Common myeloid progenitor, CD34-positive (primary cell): ENCODE results near the gene HS3ST1.

Experiments used
- CTCF ChIA-PET: fragments of 350-600 bp; sonication (Branson Sonifier 250); formaldehyde crosslinking; loops from one replicate; lab custom pipeline; 2021; ENCODE audit warnings: antibody characterized with exemption; lab: Charles Lee
- POLR2A ChIA-PET: fragments of 350-600 bp; sonication (Branson Sonifier 250); formaldehyde crosslinking; loops from one replicate; lab custom pipeline; 2021; ENCODE audit warnings: antibody characterized with exemption; lab: Charles Lee
- DNase-seq, 3 donors: peaks; one replicate each; pipeline versions ENCODE4 v3.0.0 to v3.0.0-alpha.2; 2013
- H3K27ac ChIP-seq, 2 experiments: 1 replicate in 1 of 2; 2 replicates in 1 of 2; pipeline ENCODE4 v1.7.0; 2013; ENCODE audit warnings: inconsistent platforms in 2 of 2, low read length in 2 of 2, mild to moderate bottlenecking in 2 of 2, low read depth in 1 of 2, moderate library complexity in 1 of 2; ENCODE audit not compliant: severe bottlenecking in 2 of 2, insufficient read depth in 1 of 2, poor library complexity in 1 of 2
- H3K27me3 ChIP-seq, 5 experiments: replicated peaks in 2 of 5; 1 replicate in 3 of 5; 2 replicates in 2 of 5; pipeline versions ENCODE4 v1.6.1 to v1.7.0; 2013; ENCODE audit warnings: low read length in 4 of 5, mild to moderate bottlenecking in 2 of 5, moderate library complexity in 2 of 5, inconsistent platforms in 1 of 5; ENCODE audit not compliant: insufficient read depth in 5 of 5, control insufficient read depth in 4 of 5
- H3K36me3 ChIP-seq, 4 experiments: 1 replicate in 2 of 4; 2 replicates in 2 of 4; pipeline versions ENCODE4 v1.6.1 to v1.7.0; 2013; ENCODE audit warnings: low read length in 3 of 4, control low read depth in 1 of 4, mild to moderate bottlenecking in 1 of 4; ENCODE audit not compliant: control insufficient read depth in 4 of 4, insufficient read depth in 4 of 4
- H3K4me1 ChIP-seq, 4 experiments: 1 replicate in 3 of 4; 2 replicates in 1 of 4; pipeline versions ENCODE4 v1.6.1 to v1.7.1; 2013; ENCODE audit warnings: low read length in 3 of 4, mild to moderate bottlenecking in 3 of 4, control low read depth in 1 of 4, inconsistent platforms in 1 of 4, moderate library complexity in 1 of 4; ENCODE audit not compliant: control insufficient read depth in 4 of 4, insufficient read depth in 4 of 4; ENCODE audit errors: control extremely low read depth in 1 of 4
- H3K4me3 ChIP-seq, 7 experiments: 1 replicate in 4 of 7; 2 replicates in 3 of 7; pipeline versions ENCODE4 v1.5.1 to v1.7.0; 2013; ENCODE audit warnings: mild to moderate bottlenecking in 7 of 7, low read length in 6 of 7, moderate library complexity in 6 of 7, inconsistent platforms in 2 of 7, low read depth in 2 of 7, control low read depth in 1 of 7; ENCODE audit not compliant: insufficient read depth in 4 of 7, control insufficient read depth in 1 of 7; ENCODE audit errors: extremely low read depth in 1 of 7
- H3K9me3 ChIP-seq, 5 experiments: 1 replicate in 4 of 5; 2 replicates in 1 of 5; pipeline versions ENCODE4 v1.6.1 to v1.7.1; 2013; ENCODE audit warnings: low read length in 4 of 5, mild to moderate bottlenecking in 2 of 5, inconsistent platforms in 1 of 5, low read depth in 1 of 5, moderate library complexity in 1 of 5; ENCODE audit not compliant: control insufficient read depth in 4 of 5, insufficient read depth in 2 of 5; ENCODE audit errors: control extremely low read depth in 1 of 5
- WGBS: methylation state at CpG from one replicate; pipeline ENCODE4 v1.1.5; 2013; ENCODE audit not compliant: insufficient coverage; 5-methylcytosine and 5-hydroxymethylcytosine counted together

HS3ST1 gene

GRCh38 chr4:11428899-11429698 is 405 bp upstream of the HS3ST1 start:
- peak; percentile 63 to 80 (median 74) for DNase-seq
- ChIA-PET POLR2A (interaction anchor here (0.6 kb wide), 1 partner anchor 77 kb away, joined by 3 read pairs; no protein-coding TSS in a partner anchor), CTCF (interaction anchor here (1.2 to 1.5 kb wide), 2 partner anchors 14 to 848 kb away, joined by 3 to 6 read pairs; no protein-coding TSS in a partner anchor)
- peaks cover 0 to 49% (median 20%) of the 10 kb centered on the region in 5 experiments for H3K27me3 ChIP-seq
- H3K4me3 ChIP-seq, result peak overlapping the region; percentile 38 to 77 (median 69)
- under 1% methylated on average over 62 of the region's 64 CpGs for WGBS
- no peak overlapping the region for H3K27ac ChIP-seq
- peaks cover 0 to 29% (median 26%) of the 10 kb centered on the region in 4 experiments for H3K4me1 ChIP-seq
- H3K9me3 ChIP-seq, result no peaks in the 10 kb centered on the region
- H3K36me3 ChIP-seq, result no peaks in the 10 kb centered on the region

GRCh38 chr4:11427121-11427996 is 1.3 kb downstream of the HS3ST1 start:
- peak overlapping the region in 5 of 7 experiments; percentile 60 to 77 (median 70) for H3K4me3 ChIP-seq

GRCh38 chr4:11426731-11427120 is 2.0 kb downstream of the HS3ST1 start:
- H3K27me3 ChIP-seq, result peaks cover 0 to 49% (median 20%) of the 10 kb centered on the region in 5 experiments
- DNase-seq, result no peak
- ChIA-PET CTCF (interaction anchor here (0.8 to 1.6 kb wide), 2 partner anchors 8 to 874 kb away, joined by 3 to 7 read pairs; no protein-coding TSS in a partner anchor), POLR2A (interaction anchor here (0.6 kb wide), 1 partner anchor 10 kb away, joined by 3 read pairs; no protein-coding TSS in a partner anchor)
- peak overlapping the region in 1 of 7 experiments; percentile 75 for H3K4me3 ChIP-seq
- 80% methylated on average over 3 of the region's 10 CpGs for WGBS
- H3K27ac ChIP-seq, result no peak overlapping the region
- H3K4me1 ChIP-seq, result peaks cover 0 to 29% (median 26%) of the 10 kb centered on the region in 4 experiments
- no peaks in the 10 kb centered on the region for H3K36me3 ChIP-seq
- no peaks in the 10 kb centered on the region for H3K9me3 ChIP-seq

More at GRCh38 chr4:11427121-11427996, 1.3 kb downstream of the HS3ST1 start:
- WGBS, result 16% methylated on average over 31 of the region's 45 CpGs
- no peaks in the 10 kb centered on the region for H3K36me3 ChIP-seq
- H3K27me3 ChIP-seq, result peaks cover 0 to 49% (median 20%) of the 10 kb centered on the region in 5 experiments
- no peaks in the 10 kb centered on the region for H3K9me3 ChIP-seq
- POLR2A ChIA-PET, result interaction anchor here (0.6 to 0.7 kb wide), 2 partner anchors 9 to 46 kb away, joined by 3 read pairs; no protein-coding TSS in a partner anchor
- peaks cover 0 to 29% (median 26%) of the 10 kb centered on the region in 4 experiments for H3K4me1 ChIP-seq
- no peak for DNase-seq
- CTCF ChIA-PET, result interaction anchor here (0.8 to 1.6 kb wide), 2 partner anchors 8 to 875 kb away, joined by 3 to 7 read pairs; no protein-coding TSS in a partner anchor
- no peak overlapping the region for H3K27ac ChIP-seq

GRCh38 chr4:11426003-11426402 is 2.7 kb downstream of the HS3ST1 start:
- ChIA-PET CTCF (interaction anchor here (0.8 to 1.6 kb wide), 3 partner anchors 9 to 873 kb away, joined by 3 to 7 read pairs (median 3); no protein-coding TSS in a partner anchor), POLR2A (no interaction called here)

GRCh38 chr4:11424856-11425255 is 3.8 kb downstream of the HS3ST1 start:
- peaks cover 0 to 29% (median 26%) of the 10 kb centered on the region in 4 experiments for H3K4me1 ChIP-seq
- peaks cover 0 to 36% (median 15%) of the 10 kb centered on the region in 5 experiments for H3K27me3 ChIP-seq
- WGBS, result 96% methylated on average over 5 of the region's 5 CpGs
- no peak overlapping the region for H3K4me3 ChIP-seq
- DNase-seq, result no peak
- no peaks in the 10 kb centered on the region for H3K9me3 ChIP-seq
- no peak overlapping the region for H3K27ac ChIP-seq
- ChIA-PET POLR2A (no interaction called here), CTCF (interaction anchor here (0.6 to 1.5 kb wide), 10 partner anchors 8 to 844 kb away, joined by 3 to 7 read pairs (median 4); no protein-coding TSS in a partner anchor)
- H3K36me3 ChIP-seq, result no peaks in the 10 kb centered on the region

More at GRCh38 chr4:11426003-11426402, 2.7 kb downstream of the HS3ST1 start:
- no peak overlapping the region for H3K27ac ChIP-seq
- peaks cover 0 to 45% (median 18%) of the 10 kb centered on the region in 5 experiments for H3K27me3 ChIP-seq
- no peak for DNase-seq
- H3K36me3 ChIP-seq, result no peaks in the 10 kb centered on the region
- 100% methylated on average over 1 of the region's 3 CpGs for WGBS
- H3K4me3 ChIP-seq, result no peak overlapping the region
- H3K9me3 ChIP-seq, result no peaks in the 10 kb centered on the region
- H3K4me1 ChIP-seq, result peaks cover 0 to 29% (median 26%) of the 10 kb centered on the region in 4 experiments

- ChIA-PET CTCF (interaction anchor here (0.8 to 1.5 kb wide), 12 partner anchors 9 to 870 kb away, joined by 3 to 7 read pairs (median 3); no protein-coding TSS in a partner anchor), POLR2A (no interaction called here)
- H3K4me1 ChIP-seq, result peaks cover 0 to 21% (median 19%) of the 10 kb centered on the region in 4 experiments
- no peak overlapping the region for H3K27ac ChIP-seq
- peaks cover 0 to 27% (median 12%) of the 10 kb centered on the region in 5 experiments for H3K27me3 ChIP-seq
- no peaks in the 10 kb centered on the region for H3K36me3 ChIP-seq
- no peaks in the 10 kb centered on the region for H3K9me3 ChIP-seq
- H3K4me3 ChIP-seq, result no peak overlapping the region
- WGBS, result 93% methylated on average over 2 of the region's 4 CpGs
- DNase-seq, result peak; percentile 58 to 73 (median 67)
Measured at GRCh38 chr4:11424000-11424399, 4.7 kb downstream of the HS3ST1 start.
